ENCODE results near the gene PFKM.

PFKM gene

DNA sequence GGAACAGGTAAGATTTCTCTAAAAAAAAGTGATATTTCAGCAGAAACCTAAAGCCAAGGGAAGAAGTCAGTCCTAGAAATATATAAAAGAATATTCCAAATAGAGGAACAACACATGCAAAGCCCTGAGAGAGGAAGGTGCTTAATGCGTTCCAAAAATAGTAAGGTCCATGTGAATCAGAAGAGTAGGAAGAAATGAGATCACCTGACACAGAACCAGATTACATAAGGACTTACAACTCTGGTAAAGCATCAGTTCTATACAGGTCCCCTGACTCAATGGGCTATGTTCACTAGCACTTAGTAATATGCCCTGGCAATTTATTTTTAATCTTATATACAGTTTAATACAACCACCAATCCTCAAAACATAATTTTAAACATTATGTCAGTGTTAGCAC is 43.3 kb upstream of the PFKM start:
- Histone ChIP-seq H3K4me3 (ENCODE audit: low read depth, low read length, poor library complexity, severe bottlenecking) (no peak overlapping the region), H3K4me2 (ENCODE audit: low read length) (no peak overlapping the region), H2AFZ (ENCODE audit: low read length) (no peak overlapping the region), H3K4me1 (ENCODE audit: insufficient read depth, low read length, severe bottlenecking) (no peaks in the 10 kb centered on the region), H3K9me2 (ENCODE audit: low read depth, low read length) (no peaks in the 10 kb centered on the region), H3K9me3 (ENCODE audit: low read length) (peaks cover 5% of the 10 kb centered on the region), H3K9ac (ENCODE audit: low read length) (no peak overlapping the region), H3K36me3 (ENCODE audit: insufficient read depth, low read length) (peaks cover 83% of the 10 kb centered on the region), H3K27ac (ENCODE audit: low read depth, low read length, poor library complexity, severe bottlenecking) (no peak overlapping the region), H3K27me3 (ENCODE audit: insufficient read depth, low read length) (no peaks in the 10 kb centered on the region), H4K20me1 (ENCODE audit: insufficient read depth, low read length) (no peaks in the 10 kb centered on the region), H3F3A (ENCODE audit: insufficient read depth, low read length) (no peaks in the 10 kb centered on the region), H3K79me2 (ENCODE audit: insufficient read depth, low read length) (no peaks in the 10 kb centered on the region)
- no peak for TF ChIP-seq EZH2 (IDR thresholded peaks at IDR 0.05; ENCODE audit: borderline replicate concordance, low read length)
- TF ChIP-seq, protein P1, sequence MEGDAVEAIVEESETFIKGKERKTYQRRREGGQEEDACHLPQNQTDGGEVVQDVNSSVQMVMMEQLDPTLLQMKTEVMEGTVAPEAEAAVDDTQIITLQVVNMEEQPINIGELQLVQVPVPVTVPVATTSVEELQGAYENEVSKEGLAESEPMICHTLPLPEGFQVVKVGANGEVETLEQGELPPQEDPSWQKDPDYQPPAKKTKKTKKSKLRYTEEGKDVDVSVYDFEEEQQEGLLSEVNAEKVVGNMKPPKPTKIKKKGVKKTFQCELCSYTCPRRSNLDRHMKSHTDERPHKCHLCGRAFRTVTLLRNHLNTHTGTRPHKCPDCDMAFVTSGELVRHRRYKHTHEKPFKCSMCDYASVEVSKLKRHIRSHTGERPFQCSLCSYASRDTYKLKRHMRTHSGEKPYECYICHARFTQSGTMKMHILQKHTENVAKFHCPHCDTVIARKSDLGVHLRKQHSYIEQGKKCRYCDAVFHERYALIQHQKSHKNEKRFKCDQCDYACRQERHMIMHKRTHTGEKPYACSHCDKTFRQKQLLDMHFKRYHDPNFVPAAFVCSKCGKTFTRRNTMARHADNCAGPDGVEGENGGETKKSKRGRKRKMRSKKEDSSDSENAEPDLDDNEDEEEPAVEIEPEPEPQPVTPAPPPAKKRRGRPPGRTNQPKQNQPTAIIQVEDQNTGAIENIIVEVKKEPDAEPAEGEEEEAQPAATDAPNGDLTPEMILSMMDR (IDR thresholded peaks at IDR 0.05; ENCODE audit: low read length), result no peak

DNA sequence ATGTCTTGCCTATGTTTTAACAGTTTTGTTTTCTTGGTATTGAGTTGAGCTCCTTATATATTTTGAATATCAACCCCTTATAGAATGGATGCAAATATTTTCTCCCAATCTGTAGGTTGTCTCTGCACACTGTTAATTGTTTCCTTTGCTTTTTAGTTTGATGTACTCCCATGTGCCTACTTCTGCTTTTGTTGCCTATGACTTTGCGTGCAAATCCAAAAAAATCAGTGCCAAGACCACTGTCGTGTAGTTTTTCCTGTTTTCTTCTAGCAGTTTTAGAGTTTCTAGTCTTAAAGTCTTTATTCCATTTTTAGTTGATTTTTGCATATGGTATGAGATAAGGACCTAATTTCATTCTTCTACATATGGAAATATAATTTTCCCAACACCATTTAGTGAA is 42.1 kb upstream of the PFKM start:
- Histone ChIP-seq H3K9me3 (ENCODE audit: low read length) (peaks cover 5% of the 10 kb centered on the region), H3K27ac (ENCODE audit: low read depth, low read length, poor library complexity, severe bottlenecking) (no peak overlapping the region), H3F3A (ENCODE audit: insufficient read depth, low read length) (no peaks in the 10 kb centered on the region), H4K20me1 (ENCODE audit: insufficient read depth, low read length) (no peaks in the 10 kb centered on the region), H3K27me3 (ENCODE audit: insufficient read depth, low read length) (no peaks in the 10 kb centered on the region), H3K36me3 (ENCODE audit: insufficient read depth, low read length) (peaks cover 75% of the 10 kb centered on the region), H2AFZ (ENCODE audit: low read length) (no peak overlapping the region), H3K4me1 (ENCODE audit: insufficient read depth, low read length, severe bottlenecking) (no peaks in the 10 kb centered on the region), H3K79me2 (ENCODE audit: insufficient read depth, low read length) (no peaks in the 10 kb centered on the region), H3K9me2 (ENCODE audit: low read depth, low read length) (no peaks in the 10 kb centered on the region), H3K4me3 (ENCODE audit: low read depth, low read length, poor library complexity, severe bottlenecking) (no peak overlapping the region), H3K4me2 (ENCODE audit: low read length) (no peak overlapping the region), H3K9ac (ENCODE audit: low read length) (no peak overlapping the region)
- TF ChIP-seq, protein P1 (IDR thresholded peaks at IDR 0.05; ENCODE audit: low read length), result no peak
- TF ChIP-seq EZH2 (IDR thresholded peaks at IDR 0.05; ENCODE audit: borderline replicate concordance, low read length), result no peak

DNA sequence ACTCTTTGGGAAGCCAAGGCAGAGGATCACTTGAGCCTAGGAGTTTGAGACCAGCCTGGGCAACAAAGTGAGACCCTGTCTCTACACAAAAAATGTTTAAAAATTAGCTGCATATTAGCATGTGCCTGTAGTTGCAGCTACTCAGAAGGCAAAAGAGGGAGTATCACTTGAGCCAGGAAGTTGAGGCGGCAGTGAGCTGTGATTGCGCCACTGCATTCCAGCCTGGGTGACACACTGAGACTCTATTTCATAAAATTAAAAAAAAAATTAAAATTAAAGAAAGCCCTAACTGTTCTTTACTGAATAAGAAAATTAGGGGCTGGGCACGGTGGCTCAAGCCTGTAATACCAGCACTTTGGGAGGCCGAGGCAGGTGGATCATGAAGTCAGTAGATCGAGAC is 40.3 kb upstream of the PFKM start:
- peaks cover 74% of the 10 kb centered on the region for H3K36me3 ChIP-seq (ENCODE audit: insufficient read depth, low read length)
- H3K4me2 ChIP-seq (ENCODE audit: low read length), result no peak overlapping the region
- no peak overlapping the region for H3K4me3 ChIP-seq (ENCODE audit: low read depth, low read length, poor library complexity, severe bottlenecking)
- H3K27ac ChIP-seq (ENCODE audit: low read depth, low read length, poor library complexity, severe bottlenecking), result no peak overlapping the region
- H3K9me3 ChIP-seq (ENCODE audit: low read length), result peaks cover 5% of the 10 kb centered on the region
- no peaks in the 10 kb centered on the region for H3K4me1 ChIP-seq (ENCODE audit: insufficient read depth, low read length, severe bottlenecking)
- no peak overlapping the region for H3K9ac ChIP-seq (ENCODE audit: low read length)
- H3K27me3 ChIP-seq (ENCODE audit: insufficient read depth, low read length), result no peaks in the 10 kb centered on the region
- TF ChIP-seq EZH2 (IDR thresholded peaks at IDR 0.05; ENCODE audit: borderline replicate concordance, low read length), result no peak
- TF ChIP-seq, protein P1 (IDR thresholded peaks at IDR 0.05; ENCODE audit: low read length), result no peak
- H3F3A ChIP-seq (ENCODE audit: insufficient read depth, low read length), result no peaks in the 10 kb centered on the region
- no peak overlapping the region for H2AFZ ChIP-seq (ENCODE audit: low read length)
- H3K9me2 ChIP-seq (ENCODE audit: low read depth, low read length), result no peaks in the 10 kb centered on the region
- H4K20me1 ChIP-seq (ENCODE audit: insufficient read depth, low read length), result no peaks in the 10 kb centered on the region
- H3K79me2 ChIP-seq (ENCODE audit: insufficient read depth, low read length), result no peaks in the 10 kb centered on the region
